Neural progenitor cell (in vitro differentiated cells): Measurements from ENCODE around the gene HOXD1. TPM values are rescaled to one million over a fixed set of nuclear protein-coding genes. Genes with fewer than 3 reads are reported as not detected.

Experiments used
- DNase-seq: peaks from one replicate; pipeline ENCODE4 v3.0.0-alpha.2; 2016; ENCODE audit warnings: low spot score
- H2AFZ ChIP-seq: fragments of 200-600 bp; sonication (generic); replicated peaks from 2 replicates; pipeline ENCODE4 v1.6.1; 2016; ENCODE audit warnings: antibody characterized with exemption
- H3F3A ChIP-seq: fragments of 200-600 bp; sonication (generic); 2 replicates; pipeline ENCODE4 v1.6.1; 2016; ENCODE audit warnings: antibody characterized with exemption, low read depth
- H3K27ac ChIP-seq: fragments of 200-600 bp; sonication (generic); 2 replicates; pipeline ENCODE4 v1.5.1; 2016; ENCODE audit warnings: mild to moderate bottlenecking
- H3K27me3 ChIP-seq: fragments of 200-600 bp; sonication (generic); 2 replicates; pipeline ENCODE4 v1.6.1; 2016; ENCODE audit warnings: mild to moderate bottlenecking, moderate library complexity
- H3K36me3 ChIP-seq: fragments of 200-600 bp; sonication (generic); 2 replicates; pipeline ENCODE4 v1.5.1; 2016
- H3K4me1 ChIP-seq: fragments of 200-600 bp; sonication (generic); 2 replicates; pipeline ENCODE4 v1.6.1; 2016; ENCODE audit warnings: mixed run types
- H3K4me2 ChIP-seq: fragments of 200-600 bp; sonication (generic); 2 replicates; pipeline ENCODE4 v1.6.1; 2016
- H3K4me3 ChIP-seq: fragments of 200-600 bp; sonication (generic); 2 replicates; pipeline ENCODE4 v1.5.1; 2016
- H3K79me2 ChIP-seq: fragments of 200-600 bp; sonication (generic); 2 replicates; pipeline ENCODE4 v1.6.1; 2016; ENCODE audit warnings: low read depth
- H3K9ac ChIP-seq: fragments of 200-600 bp; sonication (generic); 2 replicates; pipeline ENCODE4 v1.6.1; 2016
- H3K9me3 ChIP-seq: fragments of 200-600 bp; sonication (generic); 2 replicates; pipeline ENCODE4 v1.5.1; 2016; ENCODE audit warnings: low read depth
- H4K20me1 ChIP-seq: fragments of 200-600 bp; sonication (generic); 2 replicates; pipeline ENCODE4 v1.6.1; 2016; ENCODE audit warnings: low read depth
- H3K27ac Mint-ChIP-seq: 3 replicates; pipeline ENCODE4 v1.8.0; 2021; ENCODE audit warnings: mixed read lengths
- H3K27me3 Mint-ChIP-seq: 2 replicates; pipeline ENCODE4 v1.8.0; 2022; ENCODE audit warnings: low read depth, mild to moderate bottlenecking, inconsistent platforms, moderate library complexity, mixed read lengths; ENCODE audit not compliant: insufficient read depth
- H3K36me3 Mint-ChIP-seq: 3 replicates; pipeline ENCODE4 v1.8.0; 2021; ENCODE audit warnings: mixed read lengths
- H3K4me1 Mint-ChIP-seq: 3 replicates; pipeline ENCODE4 v1.8.0; 2021; ENCODE audit warnings: mixed read lengths
- H3K4me3 Mint-ChIP-seq: 3 replicates; pipeline ENCODE4 v1.8.0; 2021; ENCODE audit warnings: mild to moderate bottlenecking, moderate library complexity, mixed read lengths
- H3K9me3 Mint-ChIP-seq: 3 replicates; pipeline ENCODE4 v1.8.0; 2020; ENCODE audit warnings: mixed read lengths
- EZH2 ChIP-seq: fragments of 200-600 bp; sonication (generic); IDR thresholded peaks from 2 replicates; pipeline ENCODE4 v1.6.1; 2017; ENCODE audit warnings: antibody characterized with exemption, mild to moderate bottlenecking, moderate library complexity
- EZH2phosphoT487 ChIP-seq: fragments of 200-600 bp; sonication (generic); IDR thresholded peaks from 2 replicates; pipeline ENCODE4 v1.6.1; 2017; ENCODE audit warnings: antibody characterized with exemption
- total RNA-seq: library from RNA; depleted of rRNA; stranded (reverse); fragments of >200 nt; gene quantifications from 2 replicates; pipeline ENCODE4 v1.2.3, GENCODE V29; 2015; ENCODE audit warnings: low replicate concordance
- TF ChIP-seq, protein P1 (sequence below): fragments of 200-600 bp; sonication (generic); IDR thresholded peaks from 2 replicates; pipeline ENCODE4 v1.5.1; 2017; ENCODE audit warnings: antibody characterized with exemption, mild to moderate bottlenecking

Gene HOXD1
- total RNA-seq, 1 donor from 2014 or later: not detected

DNA sequence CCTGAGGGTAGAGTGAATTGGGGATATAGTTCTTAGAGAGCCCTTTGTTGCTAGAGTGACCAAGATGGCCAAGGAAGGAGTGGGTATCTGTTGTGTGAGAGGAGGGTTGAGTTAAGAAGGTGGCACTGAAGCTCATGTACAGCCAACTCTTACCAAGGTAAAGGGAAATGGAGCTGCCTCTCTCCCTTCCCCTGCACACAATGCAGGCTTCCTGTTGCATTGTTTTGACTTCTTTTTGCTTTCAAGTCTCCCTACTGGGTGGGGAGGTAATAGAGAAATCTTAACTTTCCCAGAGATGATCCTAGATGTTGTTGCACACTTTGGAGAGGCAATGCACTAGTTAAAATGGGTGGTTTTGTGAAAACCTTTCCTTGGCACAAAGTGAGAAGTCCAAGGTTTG, 23.8 kb downstream of the HOXD1 start:
- no peaks in the 10 kb centered on the region for H3K4me1 ChIP-seq
- no peak overlapping the region for H3K27ac ChIP-seq
- H2AFZ ChIP-seq: no peak overlapping the region
- DNase-seq: no peak
- no peaks in the 10 kb centered on the region for H3K36me3 ChIP-seq
- TF ChIP-seq, protein P1, sequence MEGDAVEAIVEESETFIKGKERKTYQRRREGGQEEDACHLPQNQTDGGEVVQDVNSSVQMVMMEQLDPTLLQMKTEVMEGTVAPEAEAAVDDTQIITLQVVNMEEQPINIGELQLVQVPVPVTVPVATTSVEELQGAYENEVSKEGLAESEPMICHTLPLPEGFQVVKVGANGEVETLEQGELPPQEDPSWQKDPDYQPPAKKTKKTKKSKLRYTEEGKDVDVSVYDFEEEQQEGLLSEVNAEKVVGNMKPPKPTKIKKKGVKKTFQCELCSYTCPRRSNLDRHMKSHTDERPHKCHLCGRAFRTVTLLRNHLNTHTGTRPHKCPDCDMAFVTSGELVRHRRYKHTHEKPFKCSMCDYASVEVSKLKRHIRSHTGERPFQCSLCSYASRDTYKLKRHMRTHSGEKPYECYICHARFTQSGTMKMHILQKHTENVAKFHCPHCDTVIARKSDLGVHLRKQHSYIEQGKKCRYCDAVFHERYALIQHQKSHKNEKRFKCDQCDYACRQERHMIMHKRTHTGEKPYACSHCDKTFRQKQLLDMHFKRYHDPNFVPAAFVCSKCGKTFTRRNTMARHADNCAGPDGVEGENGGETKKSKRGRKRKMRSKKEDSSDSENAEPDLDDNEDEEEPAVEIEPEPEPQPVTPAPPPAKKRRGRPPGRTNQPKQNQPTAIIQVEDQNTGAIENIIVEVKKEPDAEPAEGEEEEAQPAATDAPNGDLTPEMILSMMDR: no peak
- no peak for TF ChIP-seq EZH2phosphoT487
- TF ChIP-seq EZH2: no peak
- H3F3A ChIP-seq: no peaks in the 10 kb centered on the region
- peaks cover 12% of the 10 kb centered on the region for H3K27me3 ChIP-seq
- no peaks in the 10 kb centered on the region for H3K9me3 ChIP-seq
- Mint-ChIP-seq H3K27ac (no peak overlapping the region), H3K36me3 (no peaks in the 10 kb centered on the region), H3K9me3 (no peaks in the 10 kb centered on the region), H3K4me3 (no peak overlapping the region), H3K27me3 (no peaks in the 10 kb centered on the region), H3K4me1 (no peaks in the 10 kb centered on the region)
- H3K79me2 ChIP-seq: no peaks in the 10 kb centered on the region
- H4K20me1 ChIP-seq: no peaks in the 10 kb centered on the region
- H3K4me3 ChIP-seq: no peak overlapping the region
- no peak overlapping the region for H3K4me2 ChIP-seq
- H3K9ac ChIP-seq: no peak overlapping the region

DNA sequence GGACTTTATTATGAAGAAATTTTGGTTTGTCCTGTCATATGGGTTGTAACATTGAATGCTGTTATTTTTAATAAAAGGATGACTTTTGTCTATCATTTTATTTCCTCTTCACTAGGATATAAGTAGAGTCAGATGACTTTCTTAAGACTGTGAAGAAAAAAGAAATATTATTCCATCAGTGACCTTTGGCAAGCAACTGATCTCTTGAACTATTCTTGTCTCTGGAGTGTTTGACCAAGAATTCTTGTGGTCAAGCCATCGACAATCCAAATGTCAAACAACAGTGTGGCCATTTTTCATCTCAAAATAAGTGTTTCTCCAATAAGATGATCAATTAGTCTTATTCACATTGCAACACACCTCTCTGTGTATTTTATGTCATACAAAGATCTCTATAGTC, 24.9 kb downstream of the HOXD1 start:
- H3K9ac ChIP-seq: no peak overlapping the region
- no peak overlapping the region for H3K4me2 ChIP-seq
- H2AFZ ChIP-seq: no peak overlapping the region
- H3K27ac ChIP-seq: no peak overlapping the region
- H3K4me3 ChIP-seq: no peak overlapping the region
- H3K36me3 Mint-ChIP-seq: no peaks in the 10 kb centered on the region
- no peaks in the 10 kb centered on the region for H3K79me2 ChIP-seq
- no peak overlapping the region for H3K27ac Mint-ChIP-seq
- no peaks in the 10 kb centered on the region for H3K27me3 Mint-ChIP-seq
- no peaks in the 10 kb centered on the region for H3F3A ChIP-seq
- TF ChIP-seq EZH2phosphoT487 (no peak), EZH2 (no peak)
- TF ChIP-seq, protein P1: no peak
- no peak overlapping the region for H3K4me3 Mint-ChIP-seq
- no peaks in the 10 kb centered on the region for H3K4me1 ChIP-seq
- no peaks in the 10 kb centered on the region for H3K4me1 Mint-ChIP-seq
- no peaks in the 10 kb centered on the region for H3K36me3 ChIP-seq
- no peaks in the 10 kb centered on the region for H3K9me3 ChIP-seq
- no peaks in the 10 kb centered on the region for H4K20me1 ChIP-seq
- peaks cover 12% of the 10 kb centered on the region for H3K27me3 ChIP-seq
- DNase-seq: no peak
- H3K9me3 Mint-ChIP-seq: peaks cover 2% of the 10 kb centered on the region

DNA sequence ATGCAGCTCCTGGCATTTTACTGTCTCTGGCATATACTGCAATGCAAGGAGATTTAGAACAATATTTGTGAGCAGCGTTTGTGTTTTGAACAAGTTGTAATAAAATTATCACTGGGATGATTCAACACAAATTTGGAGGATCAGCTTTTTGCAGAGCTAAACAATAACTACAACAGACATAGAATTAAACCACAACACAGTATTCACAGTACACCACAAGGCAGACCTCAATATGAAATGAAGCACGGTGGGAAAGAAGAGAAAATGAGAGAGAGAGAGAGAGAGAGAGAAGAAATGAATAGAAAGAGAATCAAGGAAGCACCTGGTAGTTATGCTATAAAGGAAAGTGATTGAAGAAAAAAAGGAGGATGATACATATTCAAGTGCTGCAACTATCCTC, 39.4 kb downstream of the HOXD1 start:
- no peaks in the 10 kb centered on the region for H3K9me3 Mint-ChIP-seq
- Histone ChIP-seq H3K4me3 (no peak overlapping the region), H3K79me2 (no peaks in the 10 kb centered on the region), H3K27me3 (peaks cover 57% of the 10 kb centered on the region), H3F3A (no peaks in the 10 kb centered on the region), H2AFZ (no peak overlapping the region), H3K9ac (no peak overlapping the region), H3K4me2 (no peak overlapping the region), H3K9me3 (no peaks in the 10 kb centered on the region), H3K4me1 (no peaks in the 10 kb centered on the region), H4K20me1 (no peaks in the 10 kb centered on the region), H3K36me3 (no peaks in the 10 kb centered on the region), H3K27ac (no peak overlapping the region)
- H3K4me3 Mint-ChIP-seq: no peak overlapping the region
- H3K27me3 Mint-ChIP-seq: peaks cover 2% of the 10 kb centered on the region
- TF ChIP-seq, protein P1: no peak
- TF ChIP-seq EZH2: no peak
- no peak for TF ChIP-seq EZH2phosphoT487
- H3K4me1 Mint-ChIP-seq: no peaks in the 10 kb centered on the region
- no peak for DNase-seq
- H3K36me3 Mint-ChIP-seq: no peaks in the 10 kb centered on the region
- no peak overlapping the region for H3K27ac Mint-ChIP-seq

DNA sequence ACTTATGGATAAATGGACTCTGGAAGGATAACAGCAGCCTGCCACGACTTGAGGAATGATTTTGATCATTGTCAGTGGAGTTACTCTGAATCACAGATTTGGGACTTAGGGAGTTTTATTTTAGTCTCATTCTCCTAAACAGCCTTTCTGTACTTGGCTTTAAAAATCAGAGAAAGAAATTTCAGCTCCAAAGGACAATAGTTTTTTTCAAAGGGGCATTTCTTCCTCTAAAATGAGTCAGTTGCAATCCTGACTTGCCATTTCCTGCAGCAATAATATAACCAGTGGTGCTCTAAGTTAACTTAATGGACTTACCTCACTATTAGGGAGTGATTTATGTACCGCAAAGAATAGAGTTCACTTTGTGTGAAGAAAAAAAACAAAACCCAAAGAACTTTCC, 45.7 kb downstream of the HOXD1 start:
- H3K27me3 ChIP-seq: peaks cover 35% of the 10 kb centered on the region
- H3K4me1 ChIP-seq: no peaks in the 10 kb centered on the region
- no peak overlapping the region for H3K27ac ChIP-seq
- H3K4me2 ChIP-seq: no peak overlapping the region
- H2AFZ ChIP-seq: no peak overlapping the region
- DNase-seq: no peak
- no peaks in the 10 kb centered on the region for H3K9me3 ChIP-seq
- H4K20me1 ChIP-seq: no peaks in the 10 kb centered on the region
- H3K36me3 ChIP-seq: no peaks in the 10 kb centered on the region
- no peaks in the 10 kb centered on the region for H3K79me2 ChIP-seq
- H3K27me3 Mint-ChIP-seq: peaks cover 8% of the 10 kb centered on the region
- no peaks in the 10 kb centered on the region for H3K9me3 Mint-ChIP-seq
- no peak overlapping the region for H3K9ac ChIP-seq
- no peaks in the 10 kb centered on the region for H3K36me3 Mint-ChIP-seq
- no peak for TF ChIP-seq EZH2
- TF ChIP-seq EZH2phosphoT487: no peak
- TF ChIP-seq, protein P1: no peak
- no peak overlapping the region for H3K4me3 Mint-ChIP-seq
- H3F3A ChIP-seq: no peaks in the 10 kb centered on the region
- H3K27ac Mint-ChIP-seq: no peak overlapping the region
- no peak overlapping the region for H3K4me3 ChIP-seq
- no peaks in the 10 kb centered on the region for H3K4me1 Mint-ChIP-seq
